CD14-positive monocyte (primary cell): Measurements from ENCODE around the gene GAL. TPM values are rescaled to one million over a fixed set of nuclear protein-coding genes. Genes with fewer than 3 reads are reported as not detected.
A peak's percentile ranks its signal among the peaks of the same experiment; 100 is the strongest.

Experiments used
- DNase-seq, 3 donors: peaks; one replicate each; pipeline ENCODE4 v3.0.0-alpha.2; 2011 to 2022
- H2AFZ ChIP-seq: 2 replicates; pipeline ENCODE4 v1.6.0; 2012; ENCODE audit warnings: mild to moderate bottlenecking, low read depth, low read length, inconsistent platforms; ENCODE audit not compliant: insufficient read depth, poor library complexity, severe bottlenecking
- H3K27ac ChIP-seq, 2 donors: 1 replicate in 1 of 2; 2 replicates in 1 of 2; pipeline ENCODE4 v1.5.1; 2012 to 2013; ENCODE audit warnings: low read length in 2 of 2, control low read depth in 1 of 2, inconsistent platforms in 1 of 2, low read depth in 1 of 2, mild to moderate bottlenecking in 1 of 2
- H3K27me3 ChIP-seq, 2 donors: one replicate each; pipeline versions ENCODE4 v1.6.0 to v1.6.1; 2011 to 2013; ENCODE audit warnings: low read length in 2 of 2; ENCODE audit not compliant: control insufficient read depth in 2 of 2, insufficient read depth in 2 of 2
- H3K36me3 ChIP-seq, 2 donors: replicated peaks in 1 of 2; 1 replicate in 1 of 2; 2 replicates in 1 of 2; pipeline versions ENCODE4 v1.5.1 to v1.6.1; 2012 to 2013; ENCODE audit warnings: low read length in 2 of 2, control low read depth in 1 of 2, inconsistent platforms in 1 of 2, mild to moderate bottlenecking in 1 of 2; ENCODE audit not compliant: insufficient read depth in 2 of 2, control insufficient read depth in 1 of 2
- H3K4me1 ChIP-seq, 2 donors: 1 replicate in 1 of 2; 2 replicates in 1 of 2; pipeline versions ENCODE4 v1.5.1 to v1.6.1; 2012 to 2013; ENCODE audit warnings: low read length in 2 of 2, control low read depth in 1 of 2, inconsistent platforms in 1 of 2, mild to moderate bottlenecking in 1 of 2, moderate library complexity in 1 of 2; ENCODE audit not compliant: insufficient read depth in 2 of 2, control insufficient read depth in 1 of 2
- H3K4me2 ChIP-seq: replicated peaks from 2 replicates; pipeline ENCODE3; 2012; ENCODE audit warnings: low read length, moderate library complexity, mild to moderate bottlenecking; ENCODE audit not compliant: poor library complexity, severe bottlenecking; ENCODE audit errors: extremely low read depth
- H3K4me3 ChIP-seq, 3 experiments: fragments of 200-600 bp in 1 of 3; sonication (generic) in 1 of 3; replicated peaks in 1 of 3; 1 replicate in 2 of 3; 2 replicates in 1 of 3; pipeline ENCODE4 v1.5.1; 2011 to 2013; ENCODE audit warnings: low read length in 3 of 3, mild to moderate bottlenecking in 3 of 3, control low read depth in 2 of 3, low read depth in 2 of 3, inconsistent platforms in 1 of 3, moderate library complexity in 1 of 3
- H3K79me2 ChIP-seq: 2 replicates; pipeline ENCODE4 v1.6.0; 2012; ENCODE audit warnings: mild to moderate bottlenecking, control low read depth, inconsistent platforms, low read length, moderate library complexity; ENCODE audit not compliant: insufficient read depth
- H3K9ac ChIP-seq: 2 replicates; pipeline ENCODE4 v1.6.0; 2017; ENCODE audit warnings: low read length, mild to moderate bottlenecking; ENCODE audit not compliant: insufficient read depth, poor library complexity, severe bottlenecking
- H3K9me3 ChIP-seq, 2 donors: replicated peaks in 1 of 2; 1 replicate in 1 of 2; 2 replicates in 1 of 2; pipeline versions ENCODE4 v1.5.1 to v1.6.1; 2012 to 2013; ENCODE audit warnings: low read length in 2 of 2, control low read depth in 1 of 2; ENCODE audit not compliant: control insufficient read depth in 1 of 2, insufficient read depth in 1 of 2
- H4K20me1 ChIP-seq: 2 replicates; pipeline ENCODE4 v1.6.0; 2012; ENCODE audit warnings: mild to moderate bottlenecking, low read length, control low read depth, moderate library complexity; ENCODE audit not compliant: insufficient read depth
- H3K27ac Mint-ChIP-seq, 7 donors: one replicate each; pipeline ENCODE4 v1.8.0; 2020; ENCODE audit warnings: mild to moderate bottlenecking in 7 of 7, mixed read lengths in 7 of 7, moderate library complexity in 6 of 7, inconsistent platforms in 2 of 7
- H3K27me3 Mint-ChIP-seq, 3 donors: one replicate each; pipeline ENCODE4 v1.8.0; 2021 to 2022; ENCODE audit warnings: low read depth in 3 of 3, mild to moderate bottlenecking in 3 of 3, mixed read lengths in 3 of 3, moderate library complexity in 3 of 3, inconsistent platforms in 1 of 3
- H3K36me3 Mint-ChIP-seq, 2 donors: one replicate each; pipeline ENCODE4 v1.8.0; 2020; ENCODE audit warnings: mixed read lengths in 2 of 2, inconsistent platforms in 1 of 2, mild to moderate bottlenecking in 1 of 2
- H3K4me1 Mint-ChIP-seq: one replicate; pipeline ENCODE4 v1.8.0; 2020; ENCODE audit warnings: mild to moderate bottlenecking, mixed read lengths
- H3K4me3 Mint-ChIP-seq, 2 donors: one replicate each; pipeline ENCODE4 v1.8.0; 2020; ENCODE audit warnings: mild to moderate bottlenecking in 2 of 2, mixed read lengths in 2 of 2, moderate library complexity in 1 of 2
- H3K9me3 Mint-ChIP-seq, 7 donors: one replicate each; pipeline ENCODE4 v1.8.0; 2020 to 2022; ENCODE audit warnings: mixed read lengths in 7 of 7, mild to moderate bottlenecking in 6 of 7, moderate library complexity in 6 of 7, inconsistent platforms in 2 of 7
- CTCF ChIP-seq: fragments of 200-600 bp; IDR thresholded peaks from one replicate; pipeline ENCODE4 v1.8.0; 2022; ENCODE audit warnings: antibody characterized with exemption, mild to moderate bottlenecking
- WGBS: methylation state at CpG from one replicate; pipeline ENCODE4 v1.1.5; 2013; ENCODE audit warnings: missing lambda C conversion rate; ENCODE audit not compliant: insufficient coverage; 5-methylcytosine and 5-hydroxymethylcytosine counted together
- intact Hi-C, 2 donors: fragments of 100-400 bp; cut with micrococcal nuclease; formaldehyde crosslinking; loops; one replicate each; pipeline versions ENCODE4 v1.15.0 to v1.15.1; 2023
- polyA plus RNA-seq, 3 donors: library from polyadenylated mRNA; depleted of rRNA in 1 of 3; unstranded in 2 of 3; stranded (reverse) in 1 of 3; fragments of 300-500 nt in 2 of 3; fragments of >200 nt in 1 of 3; fragmentation: Illumina TruSeq in 2 of 3; gene quantifications; 1 replicate in 2 of 3; 2 replicates in 1 of 3; pipeline ENCODE4 v1.2.3, GENCODE V29; 2012 to 2021

GAL gene
- polyA plus RNA-seq, 3 donors = not detected

GRCh38 chr11:68689737-68690625 lies 5.6 kb downstream of the GAL start:
- Histone ChIP-seq H3K27ac (no peak overlapping the region), H3K4me3 (no peak overlapping the region), H3K9ac (no peak overlapping the region), H3K79me2 (no peaks in the 10 kb centered on the region), H2AFZ (no peak overlapping the region), H3K36me3 (no peaks in the 10 kb centered on the region), H3K4me2 (no peak overlapping the region), H3K27me3 (peaks cover 7 to 43% of the 10 kb centered on the region in 2 donors), H3K4me1 (peaks cover 2 to 3% of the 10 kb centered on the region in 2 donors), H4K20me1 (no peaks in the 10 kb centered on the region), H3K9me3 (no peaks in the 10 kb centered on the region)
- Mint-ChIP-seq H3K9me3 (peaks cover 0 to 6% (median 0%) of the 10 kb centered on the region in 7 donors), H3K4me1 (no peaks in the 10 kb centered on the region), H3K36me3 (no peaks in the 10 kb centered on the region), H3K27ac (no peak overlapping the region), H3K27me3 (peaks cover 49 to 57% (median 52%) of the 10 kb centered on the region in 3 donors), H3K4me3 (peak overlapping the region in 1 of 2 donors; percentile 8)
- DNase-seq = no peak
- no peak for TF ChIP-seq CTCF
- whole genome bisulfite sequencing = 73% methylated on average over 13 of the region's 14 CpGs
- intact Hi-C loops = no loop called here

- H3K27ac ChIP-seq = no peak overlapping the region
- H3K79me2 ChIP-seq = no peaks in the 10 kb centered on the region
- H3K9me3 ChIP-seq = peaks cover 2 to 3% of the 10 kb centered on the region in 2 donors
- H3K4me3 Mint-ChIP-seq = no peak overlapping the region
- WGBS = 88% methylated on average over 4 of the region's 16 CpGs
- no peak overlapping the region for H3K9ac ChIP-seq
- peaks cover 0 to 5% (median 3%) of the 10 kb centered on the region in 7 donors for H3K9me3 Mint-ChIP-seq
- DNase-seq = no peak
- TF ChIP-seq CTCF = no peak
- H2AFZ ChIP-seq = no peak overlapping the region
- intact Hi-C loops = no loop called here
- H3K36me3 Mint-ChIP-seq = no peaks in the 10 kb centered on the region
- peaks cover 43 to 48% (median 43%) of the 10 kb centered on the region in 3 donors for H3K27me3 Mint-ChIP-seq
- no peak overlapping the region for H3K4me3 ChIP-seq
- H3K27ac Mint-ChIP-seq = no peak overlapping the region
- no peak overlapping the region for H3K4me2 ChIP-seq
- no peaks in the 10 kb centered on the region for H3K4me1 ChIP-seq
- H3K27me3 ChIP-seq = peaks cover 0 to 35% of the 10 kb centered on the region in 2 donors
- no peaks in the 10 kb centered on the region for H4K20me1 ChIP-seq
- no peaks in the 10 kb centered on the region for H3K36me3 ChIP-seq
- H3K4me1 Mint-ChIP-seq = no peaks in the 10 kb centered on the region
Observed at GRCh38 chr11:68690671-68691401, 6.5 kb downstream of the GAL start.
